HTR-8/SVneo (cell line): ENCODE results near the gene TEX22.

Experiments used
- DNase-seq: peaks from one replicate; pipeline ENCODE4 v3.0.0; 2011; ENCODE audit warnings: low spot score, mixed read lengths; ENCODE audit not compliant: insufficient read length
- FAIRE-seq: peaks from 2 replicates; lab custom pipeline; 2011; peaks lifted over from hg19 to GRCh38; lab: Jason Lieb, UNC

TEX22 gene

DNA sequence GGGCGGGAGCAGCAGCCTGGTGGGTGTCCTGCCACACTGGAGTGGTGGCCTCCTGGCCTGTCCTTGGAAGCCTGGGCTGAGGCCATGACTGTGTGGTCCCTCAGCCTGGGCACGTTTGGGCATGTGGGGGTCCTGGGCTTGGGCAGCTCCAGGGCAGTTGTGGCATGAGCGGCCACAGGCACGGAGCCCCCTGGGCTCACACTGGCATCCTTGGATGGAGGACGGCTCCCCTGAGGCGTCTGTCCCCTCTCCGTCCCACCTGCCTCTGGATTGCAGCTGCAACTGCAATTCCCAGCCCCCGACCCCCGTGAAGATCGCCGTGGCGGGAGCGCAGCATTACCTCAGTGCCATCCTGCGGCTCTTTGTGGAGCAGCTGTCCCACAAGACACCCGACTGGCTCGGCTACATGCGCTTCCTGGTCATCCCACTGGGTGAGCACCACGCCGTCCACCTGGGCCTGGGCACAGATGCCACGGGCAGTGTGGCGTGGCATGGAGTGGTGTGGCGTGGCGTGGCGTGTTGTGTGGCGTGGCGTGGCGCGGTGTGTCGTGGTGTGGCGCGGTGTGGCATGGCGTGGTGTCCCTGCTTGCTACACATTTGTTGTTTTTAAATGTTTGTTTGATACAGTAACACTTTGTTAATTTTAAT, 15.1 kb upstream of the TEX22 start:
- FAIRE-seq (no peak), DNase-seq (no peak)

DNA sequence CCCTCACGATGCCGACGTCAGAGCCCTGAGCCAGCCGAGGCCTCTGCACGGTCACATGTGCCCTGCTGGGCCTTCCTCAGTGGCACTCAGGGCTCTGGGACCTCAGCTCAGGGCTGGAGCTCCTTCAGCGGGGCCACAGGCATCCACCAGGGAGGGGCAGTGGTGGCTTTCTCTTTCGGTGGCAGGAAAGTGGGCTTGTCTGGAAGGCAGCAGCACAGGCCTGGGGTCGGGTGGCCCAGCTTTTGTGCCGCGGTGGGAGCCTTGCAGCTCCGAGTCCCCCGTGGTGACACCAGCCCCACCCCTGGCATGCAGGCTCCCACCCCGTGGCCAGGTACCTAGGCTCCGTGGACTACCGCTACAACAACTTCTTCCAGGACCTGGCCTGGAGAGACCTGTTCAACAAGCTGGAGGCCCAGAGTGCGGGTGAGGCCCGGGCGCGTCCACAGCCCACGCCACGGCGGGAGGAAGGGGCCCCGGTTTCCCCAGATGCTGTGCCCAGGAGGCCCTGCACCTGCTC, 14.2 kb upstream of the TEX22 start:
- FAIRE-seq (no peak), DNase-seq (no peak)

DNA sequence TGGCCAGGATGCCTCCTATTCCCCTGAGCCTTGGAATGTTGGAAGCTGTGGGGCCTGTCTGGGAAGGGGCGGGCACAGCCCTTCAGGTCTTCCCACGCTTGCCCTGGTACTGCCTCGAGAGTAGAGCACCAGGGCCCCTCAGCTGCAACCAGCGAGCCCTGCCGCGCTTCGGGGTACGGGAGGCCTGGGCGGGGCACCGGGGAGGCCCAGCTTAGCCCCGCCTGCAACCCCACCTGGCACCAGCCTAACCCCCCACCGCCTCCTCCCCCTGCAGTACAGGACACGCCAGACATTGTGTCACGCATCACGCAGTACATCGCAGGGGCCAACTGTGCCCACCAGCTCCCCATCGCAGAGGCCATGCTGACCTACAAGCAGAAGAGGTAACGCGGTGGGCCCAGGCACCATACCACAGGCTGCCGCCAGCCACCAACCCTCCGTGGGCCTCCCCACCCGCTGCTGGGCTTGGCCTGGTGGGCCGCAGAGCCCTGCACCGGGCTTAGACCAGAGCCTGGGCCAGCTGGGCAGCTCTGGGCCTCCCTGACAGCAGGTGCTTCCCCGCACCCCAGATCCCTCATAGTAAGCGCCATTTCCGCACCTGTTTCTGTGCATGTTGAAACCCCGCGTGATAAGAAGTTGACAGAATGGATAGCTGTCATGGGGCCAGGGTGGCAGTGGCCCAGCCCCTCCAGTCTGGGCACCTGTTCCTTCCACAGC, 13.6 kb upstream of the TEX22 start:
- DNase-seq: no peak
- no peak for FAIRE-seq

- FAIRE-seq: no peak
- no peak for DNase-seq
Observed at GRCh38 chr14:105385322-105385637, 13.1 kb upstream of the TEX22 start.

- no peak for FAIRE-seq
- no peak for DNase-seq
Observed at GRCh38 chr14:105385698-105386365, 12.5 kb upstream of the TEX22 start.

- DNase-seq (no peak), FAIRE-seq (no peak)
Observed at GRCh38 chr14:105386581-105387529, 11.5 kb upstream of the TEX22 start.

- DNase-seq: no peak
- no peak for FAIRE-seq
Observed at GRCh38 chr14:105387530-105387922, 10.8 kb upstream of the TEX22 start.

- DNase-seq: no peak
- FAIRE-seq: no peak
Observed at GRCh38 chr14:105388110-105388951, 10.0 kb upstream of the TEX22 start.

DNA sequence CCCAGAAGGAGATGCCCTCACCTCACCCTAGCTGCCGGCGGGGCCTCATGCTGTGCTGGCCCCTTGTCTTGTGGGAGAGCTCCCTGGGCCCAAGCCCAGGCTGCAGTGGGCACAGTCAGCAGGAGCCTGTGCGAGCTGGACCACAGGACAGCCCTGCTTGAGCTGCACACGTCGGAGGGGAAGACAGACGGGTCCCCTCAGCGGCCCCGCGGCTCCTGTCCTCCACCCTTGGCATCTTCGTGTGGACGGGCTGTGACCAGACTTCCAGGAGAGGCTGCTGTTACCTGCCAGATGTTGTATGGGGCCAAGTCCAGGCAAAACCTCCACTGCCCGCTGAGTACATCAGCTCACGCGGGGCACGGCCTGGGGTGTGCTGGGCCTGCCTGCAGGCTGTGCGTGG, 9.4 kb upstream of the TEX22 start:
- no peak for FAIRE-seq
- DNase-seq: no peak

GRCh38 chr14:105389534-105389933, 8.8 kb upstream of the TEX22 start:
- FAIRE-seq: no peak
- DNase-seq: no peak

DNA sequence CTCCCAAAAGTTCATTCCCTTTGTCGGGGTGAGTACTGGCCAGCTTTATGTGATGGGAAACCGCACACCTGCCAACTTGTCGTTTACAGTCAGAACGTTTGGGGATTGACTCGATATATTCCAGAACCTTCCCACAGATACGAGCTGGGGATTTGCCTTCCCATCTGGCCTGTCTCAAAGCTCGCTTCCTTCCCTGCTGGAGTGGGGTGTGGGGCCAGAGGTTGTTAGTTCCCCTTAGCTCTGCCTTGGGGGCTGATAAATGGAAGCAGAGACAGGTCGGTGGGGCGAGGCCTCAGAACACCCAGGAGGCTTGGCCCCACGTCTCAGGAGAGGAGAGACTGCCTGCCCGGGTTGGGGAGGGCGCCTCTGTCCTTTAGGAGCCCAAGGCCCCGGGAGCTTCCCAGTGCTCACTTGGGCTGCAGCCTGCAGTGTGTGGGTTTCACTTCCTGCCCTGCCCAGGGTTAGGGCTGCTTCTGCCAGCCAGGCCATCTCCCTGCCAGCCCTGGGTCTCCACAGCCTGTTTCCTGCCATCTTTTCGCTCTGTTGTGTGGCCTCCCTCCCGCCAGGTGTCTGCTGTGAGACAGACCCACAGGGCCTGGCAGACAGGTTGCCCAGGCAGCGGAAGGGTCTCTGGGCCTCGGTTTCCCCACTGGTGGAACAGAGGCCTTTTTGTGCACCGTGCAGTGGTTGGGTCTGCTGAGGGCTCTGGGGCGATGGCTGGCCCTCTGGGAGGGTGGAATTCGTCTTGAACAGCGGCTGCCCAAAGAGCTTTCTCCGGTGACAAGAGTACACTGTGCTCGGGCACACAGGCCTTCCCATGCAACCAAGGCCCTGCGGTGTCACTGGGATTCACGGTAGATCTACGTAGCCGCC, 8.1 kb upstream of the TEX22 start:
- no peak for FAIRE-seq
- DNase-seq: no peak

- DNase-seq (no peak), FAIRE-seq (no peak)
Observed at GRCh38 chr14:105390849-105391500, 7.4 kb upstream of the TEX22 start.

DNA sequence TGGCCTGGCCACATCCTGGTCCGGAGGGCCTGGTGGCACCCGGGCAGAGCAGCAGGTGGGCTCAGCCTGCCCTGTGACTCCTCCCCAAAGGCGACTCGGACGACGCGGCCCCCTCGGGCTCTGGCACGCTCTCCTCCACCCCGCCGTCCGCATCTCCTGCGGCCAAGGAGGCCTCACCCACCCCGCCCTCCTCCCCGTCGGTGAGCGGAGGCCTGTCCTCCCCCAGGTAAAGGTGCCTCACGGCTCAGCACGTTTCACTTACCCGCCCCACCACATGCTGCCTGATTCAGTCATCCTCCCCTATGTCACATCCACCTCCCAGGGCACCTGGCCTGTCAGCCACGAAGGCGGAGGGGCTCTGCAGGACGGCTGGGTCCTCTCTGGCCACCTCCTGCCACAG, 6.8 kb upstream of the TEX22 start:
- no peak for DNase-seq
- no peak for FAIRE-seq

DNA sequence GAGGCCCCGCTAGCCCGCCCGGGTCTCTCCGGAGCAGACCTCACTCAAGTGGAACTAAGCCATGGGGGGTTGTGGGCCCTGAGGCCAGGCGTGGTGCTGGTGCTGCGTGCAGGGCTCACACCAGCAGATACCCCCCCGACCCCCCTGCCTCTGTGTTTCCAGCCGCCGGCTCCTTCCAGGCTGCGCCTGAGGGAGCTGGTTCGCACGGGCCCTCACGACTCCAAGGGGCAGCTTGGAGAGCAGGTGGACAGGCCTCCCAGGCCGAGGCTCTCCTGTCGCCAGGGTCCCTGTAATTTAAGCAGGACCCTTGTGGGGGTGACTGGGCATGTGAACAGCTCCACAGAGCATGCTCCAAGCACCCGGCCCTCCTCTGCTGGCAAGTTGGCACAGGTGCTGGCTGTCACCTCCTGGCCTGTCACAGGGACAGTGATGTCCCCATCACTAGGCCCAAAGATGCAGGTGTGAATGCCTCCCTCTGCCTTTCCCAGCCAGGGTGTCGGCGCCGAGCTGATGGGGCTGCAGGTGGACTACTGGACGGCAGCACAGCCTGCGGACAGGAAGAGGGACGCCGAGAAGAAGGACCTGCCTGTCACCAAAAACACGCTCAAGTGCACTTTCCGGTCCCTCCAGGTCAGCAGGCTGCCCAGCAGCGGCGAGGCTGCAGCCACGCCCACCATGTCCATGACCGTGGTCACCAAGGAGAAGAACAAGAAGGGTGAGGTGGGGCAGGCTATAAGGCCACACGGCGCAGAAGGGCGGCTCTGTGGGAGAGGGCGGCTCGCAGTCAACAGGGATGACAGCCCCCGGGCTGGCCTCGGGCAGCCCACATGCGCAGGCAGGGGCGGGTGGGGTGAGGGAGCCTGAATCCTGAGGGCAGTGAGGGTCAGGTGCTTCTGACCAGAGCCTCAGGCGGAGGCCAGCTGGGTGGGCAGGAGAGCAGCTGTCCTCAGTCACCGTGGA, 5.9 kb upstream of the TEX22 start:
- DNase-seq (no peak), FAIRE-seq (no peak)

GRCh38 chr14:105393151-105393550, 5.2 kb upstream of the TEX22 start:
- no peak for FAIRE-seq
- no peak for DNase-seq

DNA sequence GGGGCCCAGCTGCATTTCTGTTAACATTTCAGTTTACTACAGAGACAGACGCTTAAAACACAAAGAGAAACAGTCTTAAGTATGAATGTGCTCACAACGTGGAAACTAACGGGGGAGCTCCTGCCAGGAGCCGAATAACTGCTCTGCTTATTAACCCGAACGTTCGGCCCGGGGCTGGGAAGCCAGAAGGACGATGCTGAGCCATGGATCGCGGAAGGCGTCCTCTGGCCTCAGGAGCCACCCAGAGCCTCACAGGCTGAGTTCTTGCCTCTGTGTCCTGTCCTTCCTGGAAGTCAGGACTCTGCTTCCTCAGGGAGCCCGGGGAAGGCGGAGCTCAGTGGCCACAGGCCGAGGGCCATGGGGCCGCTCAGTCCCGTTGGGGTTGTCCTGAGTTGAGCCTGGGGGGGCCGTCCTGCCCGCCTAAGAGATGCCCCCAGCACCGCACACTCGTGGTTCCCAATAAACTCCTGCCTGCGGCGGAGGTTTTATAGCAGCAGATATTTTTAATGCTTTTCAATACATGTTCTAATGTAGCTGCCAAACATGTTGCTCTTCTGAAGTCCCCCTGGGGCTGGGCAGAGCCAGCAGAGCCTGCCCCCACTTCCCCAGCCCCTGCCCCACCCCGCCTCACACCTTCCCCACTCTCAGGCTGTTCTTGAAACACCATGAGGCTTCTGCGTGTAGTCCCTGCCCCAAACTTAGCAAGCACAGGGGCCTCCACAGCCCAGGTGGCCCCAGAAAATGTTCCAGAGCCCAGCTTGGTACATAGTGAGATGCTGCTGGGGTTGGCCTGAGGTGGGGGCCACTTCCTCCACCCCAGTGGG, 3.4 kb upstream of the TEX22 start:
- no peak for FAIRE-seq
- no peak for DNase-seq
